ENCODE measurements around the gene RAB39B. TPM values are rescaled to one million over a fixed set of nuclear protein-coding genes. Genes with fewer than 3 reads are reported as not detected.

The RAB39B gene
- total RNA-seq, 1 donor from 2014 or later: 3.1 TPM

DNA sequence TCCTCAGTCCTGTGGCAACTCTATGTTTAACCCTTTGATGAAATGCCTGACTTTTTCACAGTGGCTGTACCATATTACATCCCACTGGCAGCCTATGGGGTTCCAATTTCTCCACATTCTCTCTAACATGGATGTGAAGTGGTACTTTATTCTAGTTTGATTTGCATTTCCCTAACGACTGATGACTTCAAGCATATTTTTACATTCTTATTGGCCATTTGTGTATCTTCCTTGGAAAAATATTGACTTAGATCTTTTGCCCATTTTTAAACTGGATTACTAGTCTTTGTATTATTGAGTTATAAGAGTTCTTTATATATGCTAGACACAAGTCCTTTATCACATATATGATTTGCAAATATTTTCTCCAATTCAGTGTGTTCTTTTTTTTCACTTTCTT, 2.1 kb upstream of the RAB39B start:
- DNase-seq (ENCODE audit: low spot score): no peak
- Mint-ChIP-seq H3K27ac (ENCODE audit: unreplicated experiment) (no peak overlapping the region), H3K27me3 (ENCODE audit: low read depth) (no peaks in the 10 kb centered on the region), H3K4me3 (ENCODE audit: unreplicated experiment) (no peak overlapping the region), H3K36me3 (ENCODE audit: low read depth) (peaks cover under 1% of the 10 kb centered on the region), H3K4me1 (ENCODE audit: low read depth) (peaks cover 13% of the 10 kb centered on the region), H3K9me3 (ENCODE audit: low read depth) (peaks cover 26% of the 10 kb centered on the region)
- TF ChIP-seq, protein P1, sequence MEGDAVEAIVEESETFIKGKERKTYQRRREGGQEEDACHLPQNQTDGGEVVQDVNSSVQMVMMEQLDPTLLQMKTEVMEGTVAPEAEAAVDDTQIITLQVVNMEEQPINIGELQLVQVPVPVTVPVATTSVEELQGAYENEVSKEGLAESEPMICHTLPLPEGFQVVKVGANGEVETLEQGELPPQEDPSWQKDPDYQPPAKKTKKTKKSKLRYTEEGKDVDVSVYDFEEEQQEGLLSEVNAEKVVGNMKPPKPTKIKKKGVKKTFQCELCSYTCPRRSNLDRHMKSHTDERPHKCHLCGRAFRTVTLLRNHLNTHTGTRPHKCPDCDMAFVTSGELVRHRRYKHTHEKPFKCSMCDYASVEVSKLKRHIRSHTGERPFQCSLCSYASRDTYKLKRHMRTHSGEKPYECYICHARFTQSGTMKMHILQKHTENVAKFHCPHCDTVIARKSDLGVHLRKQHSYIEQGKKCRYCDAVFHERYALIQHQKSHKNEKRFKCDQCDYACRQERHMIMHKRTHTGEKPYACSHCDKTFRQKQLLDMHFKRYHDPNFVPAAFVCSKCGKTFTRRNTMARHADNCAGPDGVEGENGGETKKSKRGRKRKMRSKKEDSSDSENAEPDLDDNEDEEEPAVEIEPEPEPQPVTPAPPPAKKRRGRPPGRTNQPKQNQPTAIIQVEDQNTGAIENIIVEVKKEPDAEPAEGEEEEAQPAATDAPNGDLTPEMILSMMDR (IDR thresholded peaks at IDR 0.05): no peak

DNA sequence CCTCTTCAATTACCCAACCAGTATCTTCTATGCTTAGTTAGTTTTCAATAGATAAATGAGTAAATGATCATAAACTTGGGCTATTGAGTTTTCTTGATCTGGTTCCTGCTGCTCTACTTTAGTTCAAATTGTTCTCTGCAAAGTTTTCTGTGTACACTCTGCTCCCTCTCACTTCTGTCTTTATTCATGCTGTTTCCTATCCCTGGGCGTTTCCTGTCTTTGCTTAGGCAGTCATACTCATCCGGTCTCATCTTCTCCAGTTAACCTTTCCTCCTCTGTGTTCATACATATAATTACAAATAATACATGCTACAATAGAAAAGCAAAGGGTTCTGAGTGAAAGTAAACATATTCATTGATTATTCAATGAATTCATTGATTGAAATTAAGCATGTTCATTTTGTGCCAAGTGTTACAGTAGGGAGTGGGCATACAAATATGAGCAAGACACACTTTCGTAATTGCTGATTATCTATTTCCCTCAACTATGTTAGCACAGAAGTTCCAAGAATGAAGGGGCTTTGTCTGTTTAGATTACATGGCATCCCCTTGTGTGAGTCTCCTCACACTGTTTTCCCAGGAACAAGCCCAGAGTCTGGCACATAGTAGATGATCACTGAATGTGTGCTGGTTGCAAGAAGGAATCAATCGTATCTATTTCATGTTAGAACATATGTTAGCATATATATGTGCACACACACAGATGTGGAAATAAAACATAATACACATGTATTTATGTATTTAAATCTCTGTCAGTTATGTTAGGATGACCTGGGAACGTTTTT, 1.1 kb downstream of the RAB39B start:
- no peak for DNase-seq (ENCODE audit: low spot score)
- Mint-ChIP-seq H3K27me3 (ENCODE audit: low read depth) (no peaks in the 10 kb centered on the region), H3K9me3 (ENCODE audit: low read depth) (peaks cover 6% of the 10 kb centered on the region), H3K36me3 (ENCODE audit: low read depth) (peaks cover 1% of the 10 kb centered on the region), H3K27ac (ENCODE audit: unreplicated experiment) (no peak overlapping the region), H3K4me1 (ENCODE audit: low read depth) (peaks cover 13% of the 10 kb centered on the region), H3K4me3 (ENCODE audit: unreplicated experiment) (peak overlapping the region; percentile 77)
- TF ChIP-seq, protein P1 (IDR thresholded peaks at IDR 0.05): no peak

DNA sequence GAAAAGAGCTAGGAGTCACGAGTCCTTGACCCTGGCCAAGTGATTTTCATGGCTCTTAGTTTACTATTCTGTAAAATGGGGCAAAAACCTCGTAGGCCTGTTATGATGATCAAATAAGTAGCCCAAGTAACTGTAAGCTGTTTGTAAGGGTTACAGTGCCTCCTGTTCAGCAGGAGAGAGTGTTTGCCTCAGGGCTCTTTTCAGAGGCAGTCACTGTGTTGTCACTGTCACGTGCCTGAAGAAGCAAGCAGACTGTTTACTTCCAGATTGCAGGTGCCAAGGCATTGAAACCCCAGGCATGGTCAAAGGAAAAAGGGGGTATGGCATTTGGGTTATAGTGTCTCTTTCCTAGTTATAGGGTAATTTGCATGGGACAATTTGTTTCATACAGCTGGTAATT, 4.5 kb downstream of the RAB39B start:
- Mint-ChIP-seq H3K9me3 (ENCODE audit: low read depth) (peaks cover 9% of the 10 kb centered on the region), H3K27me3 (ENCODE audit: low read depth) (no peaks in the 10 kb centered on the region), H3K4me3 (ENCODE audit: unreplicated experiment) (no peak overlapping the region), H3K27ac (ENCODE audit: unreplicated experiment) (no peak overlapping the region), H3K36me3 (ENCODE audit: low read depth) (peaks cover 1% of the 10 kb centered on the region), H3K4me1 (ENCODE audit: low read depth) (peaks cover 13% of the 10 kb centered on the region)
- no peak for DNase-seq (ENCODE audit: low spot score)
- TF ChIP-seq, protein P1 (IDR thresholded peaks at IDR 0.05): no peak

DNA sequence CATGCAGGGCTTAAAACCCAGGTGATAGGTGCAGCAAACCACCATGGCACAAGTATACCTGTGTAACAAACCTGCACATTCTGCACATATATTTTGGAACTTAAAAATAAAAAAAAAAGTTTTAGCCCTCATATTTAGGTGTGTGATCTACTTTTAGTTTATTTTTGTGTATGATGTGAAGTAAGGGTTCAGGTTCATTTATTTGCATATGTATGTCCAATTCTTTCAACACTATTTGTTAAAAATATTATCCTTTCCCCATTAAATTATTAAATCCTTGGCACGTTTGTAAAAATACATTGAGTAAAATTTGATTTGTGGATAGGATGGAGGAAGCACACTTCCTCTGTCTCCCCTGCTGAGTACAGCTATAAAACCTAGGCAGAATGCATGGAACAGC, 12.9 kb downstream of the RAB39B start:
- peaks cover 18% of the 10 kb centered on the region for H3K9me3 Mint-ChIP-seq (ENCODE audit: low read depth)
- H3K36me3 Mint-ChIP-seq (ENCODE audit: low read depth): no peaks in the 10 kb centered on the region
- TF ChIP-seq, protein P1 (IDR thresholded peaks at IDR 0.05): no peak
- no peak for DNase-seq (ENCODE audit: low spot score)
- no peak overlapping the region for H3K27ac Mint-ChIP-seq (ENCODE audit: unreplicated experiment)
- no peaks in the 10 kb centered on the region for H3K4me1 Mint-ChIP-seq (ENCODE audit: low read depth)
- H3K27me3 Mint-ChIP-seq (ENCODE audit: low read depth): no peaks in the 10 kb centered on the region
- no peak overlapping the region for H3K4me3 Mint-ChIP-seq (ENCODE audit: unreplicated experiment)

DNA sequence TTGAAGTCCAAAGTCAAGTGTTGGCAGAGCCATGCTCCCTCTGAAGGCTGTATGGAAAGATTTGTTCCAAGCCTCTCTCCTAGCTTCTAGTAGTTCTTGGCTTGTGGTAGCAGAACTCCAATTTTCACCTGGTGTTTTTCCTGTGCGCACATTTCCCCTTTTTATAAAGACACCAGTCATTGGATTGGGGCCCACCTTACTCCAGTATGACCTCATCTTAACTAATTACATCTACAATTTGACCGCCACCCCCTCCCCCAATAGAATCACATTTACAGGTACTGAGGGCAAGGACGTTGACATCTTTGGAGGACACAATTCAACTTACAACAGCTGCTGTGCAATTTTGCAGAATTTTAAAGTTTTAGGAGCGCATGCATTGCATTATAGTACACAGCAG, 16.8 kb downstream of the RAB39B start:
- Mint-ChIP-seq H3K27ac (ENCODE audit: unreplicated experiment) (no peak overlapping the region), H3K36me3 (ENCODE audit: low read depth) (peaks cover 2% of the 10 kb centered on the region), H3K9me3 (ENCODE audit: low read depth) (peaks cover 19% of the 10 kb centered on the region), H3K4me3 (ENCODE audit: unreplicated experiment) (no peak overlapping the region), H3K4me1 (ENCODE audit: low read depth) (no peaks in the 10 kb centered on the region), H3K27me3 (ENCODE audit: low read depth) (no peaks in the 10 kb centered on the region)
- no peak for DNase-seq (ENCODE audit: low spot score)
- TF ChIP-seq, protein P1 (IDR thresholded peaks at IDR 0.05): no peak

All from chondrocyte (in vitro differentiated cells).